ENCODE data around the gene ATXN10.

GRCh38 chr22:45831394-45831793, 159.8 kb downstream of the ATXN10 start:
- peak in 2 of 6 experiments; percentile 27 to 33 for TF ChIP-seq CTCF (IDR thresholded peaks at IDR 0.05)
- TF ChIP-seq EP300 (IDR thresholded peaks at IDR 0.05): no peak
